Uterus (tissue), 4 donors: ENCODE results near the gene USP35. TPM values are rescaled to one million over a fixed set of nuclear protein-coding genes. Genes with fewer than 3 reads are reported as not detected.

Experiments
- DNase-seq, 2 donors: peaks; one replicate each; pipeline ENCODE4 v3.0.0-alpha.2; 2019 to 2020
- H3K27ac ChIP-seq, 2 donors: fragments of 200-600 bp; sonication (generic); 1 replicate in 1 of 2; 2 replicates in 1 of 2; pipeline ENCODE4 v1.5.1; 2016 to 2018
- H3K27me3 ChIP-seq, 2 donors: fragments of 200-600 bp; sonication (generic); one replicate each; pipeline ENCODE4 v1.5.1; 2018 to 2019; ENCODE audit warnings: control low read depth in 1 of 2
- H3K36me3 ChIP-seq, 2 donors: fragments of 200-600 bp; sonication (generic); one replicate each; pipeline ENCODE4 v1.5.1; 2019; ENCODE audit warnings: control low read depth in 1 of 2
- H3K4me1 ChIP-seq, 2 donors: fragments of 200-600 bp; sonication (generic); one replicate each; pipeline ENCODE4 v1.5.1; 2018 to 2019; ENCODE audit warnings: control low read depth in 1 of 2
- H3K4me3 ChIP-seq, 2 donors: fragments of 200-600 bp; sonication (generic); 1 replicate in 1 of 2; 2 replicates in 1 of 2; pipeline ENCODE4 v1.5.1; 2018 to 2019; ENCODE audit warnings: mild to moderate bottlenecking in 1 of 2
- H3K9me3 ChIP-seq, 2 donors: fragments of 200-600 bp; sonication (generic); one replicate each; pipeline ENCODE4 v1.5.1; 2019; ENCODE audit warnings: control low read depth in 1 of 2
- CTCF ChIP-seq, 4 experiments: fragments of 200-600 bp in 2 of 4; fragments of 450-650 bp in 2 of 4; sonication (generic) in 2 of 4; IDR thresholded peaks; one replicate each; pipeline ENCODE4 v1.5.1; 2016 to 2019; ENCODE audit warnings: antibody characterized with exemption in 4 of 4, mild to moderate bottlenecking in 2 of 4, moderate library complexity in 1 of 4
- POLR2A ChIP-seq, 2 donors: fragments of 450-650 bp; IDR thresholded peaks; one replicate each; pipeline ENCODE4 v1.6.1; 2016; ENCODE audit warnings: antibody characterized with exemption in 2 of 2, mild to moderate bottlenecking in 1 of 2, moderate library complexity in 1 of 2
- intact Hi-C: fragments of 100-400 bp; cut with DNase I; formaldehyde crosslinking; loops from one replicate; pipeline ENCODE4 v1.15.1; 2023; ENCODE audit warnings: low total_unique reads
- total RNA-seq, 4 donors: library from RNA; depleted of rRNA in 3 of 4; stranded (reverse); fragments of >200 nt in 3 of 4; gene quantifications; one replicate each; pipeline versions ENCODE4 v1.1.0 to v1.2.4, GENCODE V29; 2014 to 2023
- donor health status: DM: yes; HTN: yes; CAD: no.

Gene USP35
- total RNA-seq, 4 donors from 2014 or later = 5.4 to 25.3 (median 10.3) TPM

GRCh38 chr11:78177216-78177615, 11.5 kb upstream of the USP35 start:
- Histone ChIP-seq H3K4me3 (no peak overlapping the region), H3K27me3 (no peaks in the 10 kb centered on the region), H3K9me3 (no peaks in the 10 kb centered on the region), H3K36me3 (no peaks in the 10 kb centered on the region), H3K4me1 (no peaks in the 10 kb centered on the region), H3K27ac (no peak overlapping the region)
- DNase-seq = no peak
- intact Hi-C loops = no loop called here
- TF ChIP-seq CTCF (IDR thresholded peaks at IDR 0.05) (no peak), POLR2A (IDR thresholded peaks at IDR 0.05) (no peak)

GRCh38 chr11:78179459-78180071, 9.2 kb upstream of the USP35 start:
- DNase-seq = no peak
- Histone ChIP-seq H3K4me1 (no peaks in the 10 kb centered on the region), H3K27me3 (no peaks in the 10 kb centered on the region), H3K27ac (no peak overlapping the region), H3K36me3 (no peaks in the 10 kb centered on the region), H3K9me3 (no peaks in the 10 kb centered on the region), H3K4me3 (no peak overlapping the region)
- TF ChIP-seq CTCF (IDR thresholded peaks at IDR 0.05) = no peak
- TF ChIP-seq POLR2A (IDR thresholded peaks at IDR 0.05) = no peak
- intact Hi-C loops = no loop called here

GRCh38 chr11:78180751-78181150, 8.0 kb upstream of the USP35 start:
- no peak for TF ChIP-seq POLR2A (IDR thresholded peaks at IDR 0.05)
- TF ChIP-seq CTCF (IDR thresholded peaks at IDR 0.05) = no peak
- Histone ChIP-seq H3K27me3 (no peaks in the 10 kb centered on the region), H3K4me1 (no peaks in the 10 kb centered on the region), H3K4me3 (no peak overlapping the region), H3K27ac (no peak overlapping the region), H3K9me3 (no peaks in the 10 kb centered on the region), H3K36me3 (no peaks in the 10 kb centered on the region)
- no peak for DNase-seq
- intact Hi-C loops = no loop called here

GRCh38 chr11:78181185-78181584, 7.5 kb upstream of the USP35 start:
- intact Hi-C loops = no loop called here

More at GRCh38 chr11:78181185-78181584, 7.5 kb upstream of the USP35 start:
- Histone ChIP-seq H3K4me3 (no peak overlapping the region), H3K27ac (no peak overlapping the region), H3K4me1 (no peaks in the 10 kb centered on the region), H3K27me3 (no peaks in the 10 kb centered on the region), H3K36me3 (no peaks in the 10 kb centered on the region), H3K9me3 (no peaks in the 10 kb centered on the region)
- TF ChIP-seq CTCF (IDR thresholded peaks at IDR 0.05) = no peak
- no peak for TF ChIP-seq POLR2A (IDR thresholded peaks at IDR 0.05)
- no peak for DNase-seq
